K562 (cell line): ENCODE results near the gene CUL9.

Source experiments
- BCLAF1 ChIP-seq, 2 experiments: fragments of 450-650 bp in 1 of 2; IDR thresholded peaks; 2 replicates each; pipeline ENCODE4 v1.6.1; 2011 to 2017; ENCODE audit warnings: low read depth in 2 of 2, antibody characterized with exemption in 1 of 2, borderline replicate concordance in 1 of 2, low read length in 1 of 2, mild to moderate bottlenecking in 1 of 2, mixed read lengths in 1 of 2; ENCODE audit not compliant: control insufficient read depth in 1 of 2
- BRF2 ChIP-seq: IDR thresholded peaks from 3 replicates; pipeline ENCODE4 v1.6.1; 2011; ENCODE audit warnings: borderline replicate concordance, mild to moderate bottlenecking; ENCODE audit not compliant: insufficient read length, insufficient read depth
- CTCF ChIP-seq, 3 experiments: IDR thresholded peaks in 2 of 3; conservative IDR thresholded peaks in 1 of 3; 2 replicates each; pipeline ENCODE4 v1.5.1; 2011 to 2012; ENCODE audit warnings: low read length in 3 of 3, mild to moderate bottlenecking in 3 of 3, control low read depth in 2 of 3, improper control_type of control experiment in 1 of 3, inconsistent platforms in 1 of 3, low read depth in 1 of 3, mixed read lengths in 1 of 3, moderate library complexity in 1 of 3; ENCODE audit not compliant: insufficient read depth in 2 of 3
- EP300 ChIP-seq: IDR thresholded peaks from 2 replicates; pipeline ENCODE4 v1.6.1; 2012; ENCODE audit warnings: low read length, improper control_type of control experiment
- GMEB1 ChIP-seq: fragments of 250-450 bp; sonication (Bioruptor Pico); IDR thresholded peaks from 2 replicates; pipeline ENCODE4 v1.4.0; 2020; ENCODE audit warnings: mild to moderate bottlenecking
- POLR2A ChIP-seq: fragments of 450-650 bp; conservative IDR thresholded peaks from 2 replicates; pipeline ENCODE4 v1.6.1; 2016
- TAF15 ChIP-seq: fragments of 200-400 bp; formaldehyde crosslinking; IDR thresholded peaks from 2 replicates; pipeline ENCODE4 v1.6.1; 2017; ENCODE audit warnings: mild to moderate bottlenecking, low read depth, low read length, moderate library complexity
- ZBTB7A ChIP-seq: IDR thresholded peaks from 2 replicates; pipeline ENCODE4 v1.6.1; 2011; ENCODE audit warnings: low read depth, mild to moderate bottlenecking, low read length, moderate library complexity, borderline replicate concordance; ENCODE audit not compliant: control insufficient read depth
- ZNF175 ChIP-seq: fragments of 200-800 bp; sonication (Bioruptor generic); IDR thresholded peaks from 2 replicates; pipeline ENCODE4 v1.6.1; 2016; ENCODE audit warnings: low read depth, mild to moderate bottlenecking, missing genetic modification characterization, missing compliant biosample characterization
- ZNF253 ChIP-seq: fragments of 250-450 bp; sonication (Bioruptor Pico); conservative IDR thresholded peaks from 2 replicates; pipeline ENCODE4 v1.6.1; 2021; ENCODE audit warnings: mild to moderate bottlenecking
- ZNF263 ChIP-seq: sonication (generic); formaldehyde crosslinking; IDR thresholded peaks from 2 replicates; pipeline ENCODE4 v1.8.0; 2022; ENCODE audit warnings: mild to moderate bottlenecking, missing genetic modification reagents, borderline replicate concordance
- ZNF280B ChIP-seq: fragments of 250-450 bp; sonication (Bioruptor Pico); IDR thresholded peaks from 2 replicates; pipeline ENCODE4 v1.5.1; 2021; ENCODE audit warnings: mild to moderate bottlenecking
- ZNF644 ChIP-seq: fragments of 200-800 bp; sonication (Bioruptor generic); IDR thresholded peaks from 2 replicates; pipeline ENCODE4 v1.6.1; 2016; ENCODE audit warnings: low read depth, missing genetic modification characterization, missing compliant biosample characterization

GRCh38 chr6:43258180-43258579, 76.2 kb downstream of the CUL9 start:
- TF ChIP-seq GMEB1 (CRISPR knock-in tag) (no peak), CTCF (IDR thresholded peaks at IDR 0.05 in 2 of 3, conservative IDR thresholded peaks at IDR 0.05 in 1 of 3; ENCODE audit: insufficient read depth in 2 of 3, low read depth in 1 of 3, low read length in 3 of 3) (no peak), ZNF644 (tag) (no peak), ZNF280B (CRISPR knock-in tag) (no peak), ZBTB7A (no peak), TAF15 (no peak), POLR2A (no peak), EP300 (no peak), ZNF175 (no peak), ZNF263 (CRISPR knock-in tag) (no peak), BRF2 (no peak), BCLAF1 (IDR thresholded peaks at IDR 0.05; ENCODE audit: borderline replicate concordance in 1 of 2, control insufficient read depth in 1 of 2, low read depth in 2 of 2, low read length in 1 of 2) (no peak), ZNF253 (CRISPR knock-in tag) (no peak)
